SK-N-SH (cell line): ENCODE results near the gene ZNF33B. TPM values are rescaled to one million over a fixed set of nuclear protein-coding genes. Genes with fewer than 3 reads are reported as not detected.
"Not testable (repeated sequence)": the region's sequence is repeated elsewhere in the genome, so short reads cannot be mapped to it uniquely, and the experiment has no call there.

Experiments used
- CTCF ChIA-PET: fragments of 300-600, 350-600 bp; formaldehyde crosslinking; extraction: SDS; loops from one replicate; lab custom pipeline; 2021; lab: Yijun Ruan, JAX
- POLR2A ChIA-PET: fragments of 350-600 bp; sonication (Branson Sonifier 250); formaldehyde crosslinking; extraction: SDS; loops from one replicate; lab custom pipeline; 2020; ENCODE audit warnings: antibody characterized with exemption, inconsistent platforms; lab: Yijun Ruan, JAX
- DNase-seq: peaks from one replicate; pipeline ENCODE4 v3.0.0; 2012
- H2AFZ ChIP-seq: fragments of 200-600 bp; sonication (generic); 2 replicates; pipeline ENCODE4 v1.8.1; 2016; ENCODE audit warnings: antibody characterized with exemption, mild to moderate bottlenecking, low read depth
- H3F3A ChIP-seq: fragments of 200-600 bp; sonication (generic); replicated peaks from 2 replicates; pipeline ENCODE3; 2016; ENCODE audit warnings: antibody characterized with exemption, mild to moderate bottlenecking; ENCODE audit not compliant: insufficient read depth
- H3K27ac ChIP-seq, 2 experiments: fragments of 200-500 bp in 1 of 2; fragments of 200-600 bp in 1 of 2; sonication (Bioruptor generic) in 1 of 2; sonication (generic), shearing (Covaris generic) in 1 of 2; 2 replicates each; pipeline versions ENCODE4 v1.5.1 to v1.6.1; 2014 to 2016; ENCODE audit warnings: low read depth in 2 of 2, inconsistent platforms in 1 of 2, low read length in 1 of 2, mild to moderate bottlenecking in 1 of 2, mixed read lengths in 1 of 2
- H3K27me3 ChIP-seq: fragments of 200-600 bp; sonication (generic), shearing (Covaris generic); 2 replicates; pipeline ENCODE4 v1.6.1; 2016; ENCODE audit warnings: mixed run types; ENCODE audit not compliant: insufficient read depth
- H3K36me3 ChIP-seq, 2 experiments: fragments of 200-500 bp in 1 of 2; fragments of 200-600 bp in 1 of 2; sonication (Bioruptor generic) in 1 of 2; sonication (generic) in 1 of 2; replicated peaks in 1 of 2; 2 replicates each; pipeline versions ENCODE3 to v1.5.1; 2014 to 2016; ENCODE audit warnings: low read length in 1 of 2, mild to moderate bottlenecking in 1 of 2; ENCODE audit not compliant: insufficient read depth in 2 of 2, control insufficient read depth in 1 of 2
- H3K4me1 ChIP-seq, 2 experiments: fragments of 200-500 bp in 1 of 2; fragments of 200-600 bp in 1 of 2; sonication (Bioruptor generic) in 1 of 2; sonication (generic), shearing (Covaris generic) in 1 of 2; 2 replicates each; pipeline versions ENCODE4 v1.5.1 to v1.6.1; 2014 to 2016; ENCODE audit warnings: low read depth in 1 of 2, low read length in 1 of 2, mixed run types in 1 of 2; ENCODE audit not compliant: insufficient read depth in 2 of 2, control insufficient read depth in 1 of 2
- H3K4me2 ChIP-seq: fragments of 200-600 bp; sonication (generic), shearing (Covaris generic); 2 replicates; pipeline ENCODE4 v1.6.1; 2017; ENCODE audit warnings: mixed run types
- H3K4me3 ChIP-seq, 2 experiments: fragments of 200-500 bp in 1 of 2; fragments of 200-600 bp in 1 of 2; sonication (Bioruptor generic) in 1 of 2; sonication (generic), shearing (Covaris generic) in 1 of 2; 2 replicates each; pipeline versions ENCODE4 v1.5.1 to v1.8.1; 2014 to 2016; ENCODE audit warnings: low read depth in 2 of 2, inconsistent platforms in 1 of 2, low read length in 1 of 2, mild to moderate bottlenecking in 1 of 2, mixed read lengths in 1 of 2, moderate library complexity in 1 of 2
- H3K79me2 ChIP-seq: fragments of 200-600 bp; sonication (generic); 2 replicates; pipeline ENCODE4 v1.8.1; 2017; ENCODE audit warnings: mild to moderate bottlenecking; ENCODE audit not compliant: insufficient read depth
- H3K9ac ChIP-seq: fragments of 200-600 bp; sonication (generic); 2 replicates; pipeline ENCODE4 v1.6.1; 2017; ENCODE audit warnings: mixed run types
- H3K9me2 ChIP-seq: fragments of 200-600 bp; sonication (generic); 2 replicates; pipeline ENCODE4 v1.6.1; 2017; ENCODE audit warnings: mixed run types
- H3K9me3 ChIP-seq: fragments of 200-600 bp; sonication (generic); 2 replicates; pipeline ENCODE4 v1.6.1; 2017; ENCODE audit warnings: mixed run types, mild to moderate bottlenecking, moderate library complexity
- H4K20me1 ChIP-seq: fragments of 200-600 bp; sonication (generic); 2 replicates; pipeline ENCODE4 v1.6.1; 2017; ENCODE audit warnings: mild to moderate bottlenecking, mixed run types; ENCODE audit not compliant: insufficient read depth
- GABPA ChIP-seq: IDR thresholded peaks from 2 replicates; pipeline ENCODE4 v1.4.0; 2012; ENCODE audit warnings: low read depth, mild to moderate bottlenecking
- IRF3 ChIP-seq: fragments of 150-350 bp; IDR thresholded peaks from 2 replicates; pipeline ENCODE4 v1.6.1; 2016; ENCODE audit warnings: mild to moderate bottlenecking, low read depth, low read length
- NFIC ChIP-seq: IDR thresholded peaks from 2 replicates; pipeline ENCODE4 v1.4.0; 2012; ENCODE audit warnings: borderline replicate concordance
- RFX5 ChIP-seq: IDR thresholded peaks from 2 replicates; pipeline ENCODE4 v1.6.1; 2012; ENCODE audit warnings: mild to moderate bottlenecking, improper control_type of control experiment, low read length
- RXRA ChIP-seq: IDR thresholded peaks from 2 replicates; pipeline ENCODE4 v1.4.0; 2012; ENCODE audit warnings: low read depth, mild to moderate bottlenecking, borderline replicate concordance
- TCF12 ChIP-seq: IDR thresholded peaks from 2 replicates; pipeline ENCODE4 v1.4.0; 2012
- WGBS: methylation state at CpG from one replicate; pipeline ENCODE4 v1.1.6; 2017; ENCODE audit warnings: low lambda C conversion rate; 5-methylcytosine and 5-hydroxymethylcytosine counted together
- polyA plus RNA-seq, 3 experiments: library from polyadenylated mRNA; depleted of rRNA; stranded (reverse); fragments of >200 nt; gene quantifications; 2 replicates each; pipeline ENCODE4 v1.2.3, GENCODE V29; 2012
- TF ChIP-seq, protein P1 (sequence below): fragments of 200-600 bp; sonication (generic); IDR thresholded peaks from 2 replicates; pipeline ENCODE4 v1.6.1; 2017; ENCODE audit warnings: antibody characterized with exemption, mild to moderate bottlenecking, moderate library complexity
- TF ChIP-seq, protein P2 (sequence below): IDR thresholded peaks from 2 replicates; pipeline ENCODE4 v1.4.0; 2012; ENCODE audit warnings: low read depth, borderline replicate concordance

Gene ZNF33B
- polyA plus RNA-seq, 1 of the 3 experiments (the other 2 are of a cell fraction), result 5.6 TPM

DNA sequence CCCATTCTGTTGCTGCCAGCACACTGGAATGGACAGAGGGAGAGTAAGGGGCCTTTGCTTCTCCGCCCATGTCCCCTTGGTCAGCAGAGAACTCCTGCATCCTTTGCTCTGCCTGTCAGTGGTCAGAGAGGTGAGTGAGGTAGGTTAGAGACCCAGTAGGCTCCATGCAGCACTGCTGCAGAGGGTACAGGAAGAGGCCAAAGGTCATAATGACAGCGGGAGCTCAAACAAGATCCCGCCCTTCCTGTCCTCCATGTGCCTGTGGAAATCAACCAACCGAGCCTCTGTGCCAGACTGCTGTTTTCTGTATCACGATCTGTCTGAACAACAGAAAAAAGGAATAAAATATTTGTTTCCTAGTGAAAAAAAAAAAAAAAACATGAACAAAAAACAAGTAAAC lies 81.4 kb downstream of the ZNF33B start:
- CTCF ChIA-PET, result no interaction called here
- TF ChIP-seq TCF12 (no peak), RXRA (no peak), RFX5 (no peak), GABPA (no peak), NFIC (no peak), IRF3 (no peak)
- TF ChIP-seq, protein P1, sequence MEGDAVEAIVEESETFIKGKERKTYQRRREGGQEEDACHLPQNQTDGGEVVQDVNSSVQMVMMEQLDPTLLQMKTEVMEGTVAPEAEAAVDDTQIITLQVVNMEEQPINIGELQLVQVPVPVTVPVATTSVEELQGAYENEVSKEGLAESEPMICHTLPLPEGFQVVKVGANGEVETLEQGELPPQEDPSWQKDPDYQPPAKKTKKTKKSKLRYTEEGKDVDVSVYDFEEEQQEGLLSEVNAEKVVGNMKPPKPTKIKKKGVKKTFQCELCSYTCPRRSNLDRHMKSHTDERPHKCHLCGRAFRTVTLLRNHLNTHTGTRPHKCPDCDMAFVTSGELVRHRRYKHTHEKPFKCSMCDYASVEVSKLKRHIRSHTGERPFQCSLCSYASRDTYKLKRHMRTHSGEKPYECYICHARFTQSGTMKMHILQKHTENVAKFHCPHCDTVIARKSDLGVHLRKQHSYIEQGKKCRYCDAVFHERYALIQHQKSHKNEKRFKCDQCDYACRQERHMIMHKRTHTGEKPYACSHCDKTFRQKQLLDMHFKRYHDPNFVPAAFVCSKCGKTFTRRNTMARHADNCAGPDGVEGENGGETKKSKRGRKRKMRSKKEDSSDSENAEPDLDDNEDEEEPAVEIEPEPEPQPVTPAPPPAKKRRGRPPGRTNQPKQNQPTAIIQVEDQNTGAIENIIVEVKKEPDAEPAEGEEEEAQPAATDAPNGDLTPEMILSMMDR, result no peak
- TF ChIP-seq, protein P2, sequence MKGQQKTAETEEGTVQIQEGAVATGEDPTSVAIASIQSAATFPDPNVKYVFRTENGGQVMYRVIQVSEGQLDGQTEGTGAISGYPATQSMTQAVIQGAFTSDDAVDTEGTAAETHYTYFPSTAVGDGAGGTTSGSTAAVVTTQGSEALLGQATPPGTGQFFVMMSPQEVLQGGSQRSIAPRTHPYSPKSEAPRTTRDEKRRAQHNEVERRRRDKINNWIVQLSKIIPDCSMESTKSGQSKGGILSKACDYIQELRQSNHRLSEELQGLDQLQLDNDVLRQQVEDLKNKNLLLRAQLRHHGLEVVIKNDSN, result no peak
- WGBS, result 46% methylated on average over 4 of the region's 5 CpGs
- Histone ChIP-seq H3K9me2 (no peaks in the 10 kb centered on the region), H3K27me3 (no peaks in the 10 kb centered on the region; the same call in 1 of the 2 replicates), H3K27ac (no peak overlapping the region), H3F3A (no peaks in the 10 kb centered on the region), H3K4me3 (no peak overlapping the region), H3K36me3 (no peaks in the 10 kb centered on the region), H3K79me2 (0 out of 2 replicates have a peak, but pooled peaks cover under 1% of the 10 kb centered on the region), H3K4me2 (no peak overlapping the region), H3K4me1 (peaks cover 0 to 2% of the 10 kb centered on the region in 2 experiments; a peak in 1 of 4 replicates), H3K9ac (no peak overlapping the region), H2AFZ (no peak overlapping the region), H4K20me1 (no peaks in the 10 kb centered on the region), H3K9me3 (no peaks in the 10 kb centered on the region)
- POLR2A ChIA-PET, result interaction anchor here (0.7 kb wide), 1 partner anchor 21 kb away, joined by 3 read pairs; no protein-coding TSS in a partner anchor
- DNase-seq, result no peak

- Histone ChIP-seq H3K4me3 (peak overlapping the region in 1 of 2 experiments; percentile 85; a peak in 1 of 4 replicates), H3K4me2 (peak overlapping the region; percentile 98), H2AFZ (peak overlapping the region; percentile 94; the same call in 1 of the 2 replicates), H3K79me2 (peaks cover 13% of the 10 kb centered on the region; the same call in 1 of the 2 replicates)
- H3K36me3 ChIP-seq, H3K27ac ChIP-seq, CTCF ChIA-PET, POLR2A ChIA-PET, H4K20me1 ChIP-seq, H3K9me2 ChIP-seq, H3K4me1 ChIP-seq, H3K9me3 ChIP-seq, H3F3A ChIP-seq, H3K9ac ChIP-seq, DNase-seq, H3K27me3 ChIP-seq: not testable (repeated sequence)
- WGBS, result 83% methylated on average over 12 of the region's 12 CpGs
These were observed 84.8 kb downstream of the ZNF33B start for GRCh38 chr10:42553576-42553975.
